ENCODE data around the gene PPP2R5C. TPM values are rescaled to one million over a fixed set of nuclear protein-coding genes. Genes with fewer than 3 reads are reported as not detected.

The PPP2R5C gene
- total and polyA plus RNA-seq, 9 of the 15 experiments (the other 6 are each of a cell fraction or from before 2014, with no cell fraction given): 284 to 617 (median 395) TPM

DNA sequence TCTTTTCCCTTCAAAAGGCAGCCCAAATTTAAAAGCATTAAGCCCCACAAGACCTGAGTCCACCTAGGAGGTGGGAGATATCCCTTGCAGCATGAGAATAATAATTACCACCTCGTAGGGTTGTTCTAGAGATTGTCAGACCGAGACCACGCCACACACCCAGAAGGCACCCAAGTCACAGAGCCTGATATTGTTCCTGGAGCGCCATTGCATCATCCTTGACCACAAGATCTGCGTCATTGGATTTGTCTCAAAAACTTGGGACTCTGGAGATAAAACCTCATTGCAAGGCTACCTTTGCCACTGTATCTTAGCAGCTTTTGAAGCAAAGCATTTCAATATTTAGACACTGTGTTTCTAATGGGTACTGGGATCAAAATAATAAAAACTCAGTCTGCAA is 29.4 kb upstream of the PPP2R5C start (continued):
- TF ChIP-seq RBFOX2 (IDR thresholded peaks at IDR 0.05; ENCODE audit: low read depth, low read length): 0 out of 2 replicates have a peak, but pooled peaks have one; percentile 4
- TF ChIP-seq ZNF253 (CRISPR knock-in tag; conservative IDR thresholded peaks at IDR 0.05): no peak
- TF ChIP-seq NCOA4 (IDR thresholded peaks at IDR 0.05; ENCODE audit: partially characterized antibody): no peak
- no peak for TF ChIP-seq EWSR1 (IDR thresholded peaks at IDR 0.05; ENCODE audit: borderline replicate concordance, low read depth, partially characterized antibody)
- TF ChIP-seq SOX6 (IDR thresholded peaks at IDR 0.05): peak; percentile 74
- TF ChIP-seq MCM2 (IDR thresholded peaks at IDR 0.05; ENCODE audit: low read depth): no peak
- TF ChIP-seq, protein P1, sequence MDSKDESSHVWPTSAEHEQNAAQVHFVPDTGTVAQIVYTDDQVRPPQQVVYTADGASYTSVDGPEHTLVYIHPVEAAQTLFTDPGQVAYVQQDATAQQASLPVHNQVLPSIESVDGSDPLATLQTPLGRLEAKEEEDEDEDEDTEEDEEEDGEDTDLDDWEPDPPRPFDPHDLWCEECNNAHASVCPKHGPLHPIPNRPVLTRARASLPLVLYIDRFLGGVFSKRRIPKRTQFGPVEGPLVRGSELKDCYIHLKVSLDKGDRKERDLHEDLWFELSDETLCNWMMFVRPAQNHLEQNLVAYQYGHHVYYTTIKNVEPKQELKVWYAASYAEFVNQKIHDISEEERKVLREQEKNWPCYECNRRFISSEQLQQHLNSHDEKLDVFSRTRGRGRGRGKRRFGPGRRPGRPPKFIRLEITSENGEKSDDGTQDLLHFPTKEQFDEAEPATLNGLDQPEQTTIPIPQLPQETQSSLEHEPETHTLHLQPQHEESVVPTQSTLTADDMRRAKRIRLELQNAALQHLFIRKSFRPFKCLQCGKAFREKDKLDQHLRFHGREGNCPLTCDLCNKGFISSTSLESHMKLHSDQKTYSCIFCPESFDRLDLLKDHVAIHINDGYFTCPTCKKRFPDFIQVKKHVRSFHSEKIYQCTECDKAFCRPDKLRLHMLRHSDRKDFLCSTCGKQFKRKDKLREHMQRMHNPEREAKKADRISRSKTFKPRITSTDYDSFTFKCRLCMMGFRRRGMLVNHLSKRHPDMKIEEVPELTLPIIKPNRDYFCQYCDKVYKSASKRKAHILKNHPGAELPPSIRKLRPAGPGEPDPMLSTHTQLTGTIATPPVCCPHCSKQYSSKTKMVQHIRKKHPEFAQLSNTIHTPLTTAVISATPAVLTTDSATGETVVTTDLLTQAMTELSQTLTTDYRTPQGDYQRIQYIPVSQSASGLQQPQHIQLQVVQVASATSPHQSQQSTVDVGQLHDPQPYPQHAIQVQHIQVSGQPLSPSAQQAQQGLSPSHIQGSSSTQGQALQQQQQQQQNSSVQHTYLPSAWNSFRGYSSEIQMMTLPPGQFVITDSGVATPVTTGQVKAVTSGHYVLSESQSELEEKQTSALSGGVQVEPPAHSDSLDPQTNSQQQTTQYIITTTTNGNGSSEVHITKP (IDR thresholded peaks at IDR 0.05; ENCODE audit: partially characterized antibody): no peak
- TF ChIP-seq, protein P2, sequence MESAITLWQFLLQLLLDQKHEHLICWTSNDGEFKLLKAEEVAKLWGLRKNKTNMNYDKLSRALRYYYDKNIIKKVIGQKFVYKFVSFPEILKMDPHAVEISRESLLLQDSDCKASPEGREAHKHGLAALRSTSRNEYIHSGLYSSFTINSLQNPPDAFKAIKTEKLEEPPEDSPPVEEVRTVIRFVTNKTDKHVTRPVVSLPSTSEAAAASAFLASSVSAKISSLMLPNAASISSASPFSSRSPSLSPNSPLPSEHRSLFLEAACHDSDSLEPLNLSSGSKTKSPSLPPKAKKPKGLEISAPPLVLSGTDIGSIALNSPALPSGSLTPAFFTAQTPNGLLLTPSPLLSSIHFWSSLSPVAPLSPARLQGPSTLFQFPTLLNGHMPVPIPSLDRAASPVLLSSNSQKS (CRISPR knock-in tag; IDR thresholded peaks at IDR 0.05): no peak
- TF ChIP-seq YY1 (IDR thresholded peaks at IDR 0.05; ENCODE audit: borderline replicate concordance in 1 of 3, control insufficient read depth in 1 of 3, extremely low read depth in 1 of 3, insufficient read depth in 3 of 3, insufficient read length in 1 of 3, insufficient replicate concordance in 2 of 3, low read depth in 1 of 3, low read length in 2 of 3): peak in 1 of 3 experiments; percentile 31
- TF ChIP-seq NONO (IDR thresholded peaks at IDR 0.05; ENCODE audit: low read depth in 2 of 2, low read length in 1 of 2): no peak
- no peak for TF ChIP-seq HCFC1 (IDR thresholded peaks at IDR 0.05; ENCODE audit: low read depth, low read length)
- TF ChIP-seq RBM39 (optimal IDR thresholded peaks at IDR 0.05; ENCODE audit: low read depth, low read length): no peak
- no peak for TF ChIP-seq RFX5 (IDR thresholded peaks at IDR 0.05; ENCODE audit: low read depth, low read length)
- TF ChIP-seq TAF15 (IDR thresholded peaks at IDR 0.05; ENCODE audit: low read depth, low read length): no peak
- no peak for TF ChIP-seq NR1H2 (CRISPR knock-in tag; IDR thresholded peaks at IDR 0.05)
- no peak for TF ChIP-seq RCOR1 (IDR thresholded peaks at IDR 0.05; ENCODE audit: borderline replicate concordance in 1 of 2, low read depth in 2 of 2, low read length in 2 of 2)
- no peak for TF ChIP-seq SAP30 (IDR thresholded peaks at IDR 0.05; ENCODE audit: borderline replicate concordance, insufficient read depth, low read depth, low read length, poor library complexity, severe bottlenecking)
- TF ChIP-seq, protein P3, sequence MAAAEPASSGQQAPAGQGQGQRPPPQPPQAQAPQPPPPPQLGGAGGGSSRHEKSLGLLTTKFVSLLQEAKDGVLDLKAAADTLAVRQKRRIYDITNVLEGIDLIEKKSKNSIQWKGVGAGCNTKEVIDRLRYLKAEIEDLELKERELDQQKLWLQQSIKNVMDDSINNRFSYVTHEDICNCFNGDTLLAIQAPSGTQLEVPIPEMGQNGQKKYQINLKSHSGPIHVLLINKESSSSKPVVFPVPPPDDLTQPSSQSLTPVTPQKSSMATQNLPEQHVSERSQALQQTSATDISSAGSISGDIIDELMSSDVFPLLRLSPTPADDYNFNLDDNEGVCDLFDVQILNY (CRISPR knock-in tag; IDR thresholded peaks at IDR 0.05): no peak
- no peak for TF ChIP-seq SMAD3 (CRISPR knock-in tag; conservative IDR thresholded peaks at IDR 0.05)
- TF ChIP-seq ZNF217 (CRISPR knock-in tag; IDR thresholded peaks at IDR 0.05): no peak
- TF ChIP-seq ELF1 (tag; IDR thresholded peaks at IDR 0.05): no peak
